Uterus (tissue), 4 donors: ENCODE data around the gene DNAH17. TPM values are rescaled to one million over a fixed set of nuclear protein-coding genes. Genes with fewer than 3 reads are reported as not detected.
A peak's percentile ranks its signal among the peaks of the same experiment; 100 is the strongest.

Source experiments
- DNase-seq, 2 donors: peaks; one replicate each; pipeline ENCODE4 v3.0.0-alpha.2; 2019 to 2020
- H3K27ac ChIP-seq, 2 donors: fragments of 200-600 bp; sonication (generic); 1 replicate in 1 of 2; 2 replicates in 1 of 2; pipeline ENCODE4 v1.5.1; 2016 to 2018
- H3K27me3 ChIP-seq, 2 donors: fragments of 200-600 bp; sonication (generic); one replicate each; pipeline ENCODE4 v1.5.1; 2018 to 2019; ENCODE audit warnings: control low read depth in 1 of 2
- H3K36me3 ChIP-seq, 2 donors: fragments of 200-600 bp; sonication (generic); one replicate each; pipeline ENCODE4 v1.5.1; 2019; ENCODE audit warnings: control low read depth in 1 of 2
- H3K4me1 ChIP-seq, 2 donors: fragments of 200-600 bp; sonication (generic); one replicate each; pipeline ENCODE4 v1.5.1; 2018 to 2019; ENCODE audit warnings: control low read depth in 1 of 2
- H3K4me3 ChIP-seq, 2 donors: fragments of 200-600 bp; sonication (generic); 1 replicate in 1 of 2; 2 replicates in 1 of 2; pipeline ENCODE4 v1.5.1; 2018 to 2019; ENCODE audit warnings: mild to moderate bottlenecking in 1 of 2
- H3K9me3 ChIP-seq, 2 donors: fragments of 200-600 bp; sonication (generic); one replicate each; pipeline ENCODE4 v1.5.1; 2019; ENCODE audit warnings: control low read depth in 1 of 2
- CTCF ChIP-seq, 4 experiments: fragments of 200-600 bp in 2 of 4; fragments of 450-650 bp in 2 of 4; sonication (generic) in 2 of 4; IDR thresholded peaks; one replicate each; pipeline ENCODE4 v1.5.1; 2016 to 2019; ENCODE audit warnings: antibody characterized with exemption in 4 of 4, mild to moderate bottlenecking in 2 of 4, moderate library complexity in 1 of 4
- POLR2A ChIP-seq, 2 donors: fragments of 450-650 bp; IDR thresholded peaks; one replicate each; pipeline ENCODE4 v1.6.1; 2016; ENCODE audit warnings: antibody characterized with exemption in 2 of 2, mild to moderate bottlenecking in 1 of 2, moderate library complexity in 1 of 2
- intact Hi-C: fragments of 100-400 bp; cut with DNase I; formaldehyde crosslinking; loops from one replicate; pipeline ENCODE4 v1.15.1; 2023; ENCODE audit warnings: low total_unique reads
- total RNA-seq, 4 donors: library from RNA; depleted of rRNA in 3 of 4; stranded (reverse); fragments of >200 nt in 3 of 4; gene quantifications; one replicate each; pipeline versions ENCODE4 v1.1.0 to v1.2.4, GENCODE V29; 2014 to 2023
- donor health status: DM: yes; HTN: yes; CAD: no.

The DNAH17 gene
- total RNA-seq, 4 donors from 2014 or later: 0.03 to 1.1 TPM; not detected in 2

GRCh38 chr17:78384479-78385175 lies 192.6 kb downstream of the DNAH17 start:
- peaks cover 4 to 31% of the 10 kb centered on the region in 2 donors for H3K4me1 ChIP-seq
- no peak overlapping the region for H3K4me3 ChIP-seq
- no peaks in the 10 kb centered on the region for H3K36me3 ChIP-seq
- no peak for TF ChIP-seq CTCF (IDR thresholded peaks at IDR 0.05)
- TF ChIP-seq POLR2A (IDR thresholded peaks at IDR 0.05): no peak
- no peak for DNase-seq
- no peaks in the 10 kb centered on the region for H3K27me3 ChIP-seq
- no peaks in the 10 kb centered on the region for H3K9me3 ChIP-seq
- H3K27ac ChIP-seq: peak overlapping the region; percentile 47 to 78
- intact Hi-C loops: no loop called here

GRCh38 chr17:78383725-78384471 lies 193.3 kb downstream of the DNAH17 start:
- intact Hi-C loops: no loop called here
- peak overlapping the region; percentile 47 to 78 for H3K27ac ChIP-seq
- H3K4me3 ChIP-seq: no peak overlapping the region
- peaks cover 7 to 37% of the 10 kb centered on the region in 2 donors for H3K4me1 ChIP-seq
- peak; percentile 68 to 83 for DNase-seq
- no peaks in the 10 kb centered on the region for H3K27me3 ChIP-seq
- TF ChIP-seq CTCF (IDR thresholded peaks at IDR 0.05): no peak
- TF ChIP-seq POLR2A (IDR thresholded peaks at IDR 0.05): peak in 1 of 2 donors; percentile 34
- H3K9me3 ChIP-seq: no peaks in the 10 kb centered on the region
- no peaks in the 10 kb centered on the region for H3K36me3 ChIP-seq

- H3K4me3 ChIP-seq: no peak overlapping the region
- intact Hi-C loops: no loop called here
- H3K36me3 ChIP-seq: no peaks in the 10 kb centered on the region
- no peaks in the 10 kb centered on the region for H3K9me3 ChIP-seq
- no peak for DNase-seq
- H3K27ac ChIP-seq: peak overlapping the region; percentile 25 to 78
- no peaks in the 10 kb centered on the region for H3K27me3 ChIP-seq
- H3K4me1 ChIP-seq: peaks cover 7 to 34% of the 10 kb centered on the region in 2 donors
- TF ChIP-seq POLR2A (IDR thresholded peaks at IDR 0.05): no peak
- TF ChIP-seq CTCF (IDR thresholded peaks at IDR 0.05): no peak
These were observed 195.5 kb downstream of the DNAH17 start for GRCh38 chr17:78381601-78382232.

GRCh38 chr17:78380370-78380769 lies 196.8 kb downstream of the DNAH17 start:
- H3K9me3 ChIP-seq: no peaks in the 10 kb centered on the region
- H3K4me3 ChIP-seq: no peak overlapping the region
- intact Hi-C loops: no loop called here
- TF ChIP-seq POLR2A (IDR thresholded peaks at IDR 0.05): no peak
- TF ChIP-seq CTCF (IDR thresholded peaks at IDR 0.05): no peak
- no peak overlapping the region for H3K27ac ChIP-seq
- no peaks in the 10 kb centered on the region for H3K36me3 ChIP-seq
- H3K27me3 ChIP-seq: no peaks in the 10 kb centered on the region
- peaks cover 7 to 34% of the 10 kb centered on the region in 2 donors for H3K4me1 ChIP-seq
- DNase-seq: no peak

GRCh38 chr17:78379131-78379491 lies 198.1 kb downstream of the DNAH17 start:
- intact Hi-C loops: no loop called here
- TF ChIP-seq POLR2A (IDR thresholded peaks at IDR 0.05): no peak
- TF ChIP-seq CTCF (IDR thresholded peaks at IDR 0.05): no peak

More at GRCh38 chr17:78379131-78379491, 198.1 kb downstream of the DNAH17 start:
- Histone ChIP-seq H3K27me3 (no peaks in the 10 kb centered on the region), H3K4me3 (peak overlapping the region; percentile 83 to 91), H3K9me3 (no peaks in the 10 kb centered on the region), H3K27ac (peak overlapping the region; percentile 84 to 89), H3K36me3 (no peaks in the 10 kb centered on the region), H3K4me1 (peaks cover 7 to 30% of the 10 kb centered on the region in 2 donors)
- no peak for DNase-seq
